RWPE1 (cell line): ENCODE data around the gene STAMBP.

Experiments used
- CTCF ChIA-PET: fragments of 350-600 bp; sonication (Branson Sonifier 250); formaldehyde crosslinking; extraction: SDS; loops from one replicate; lab custom pipeline; 2021; lab: Yijun Ruan, JAX
- POLR2A ChIA-PET: fragments of 400-600 bp; formaldehyde crosslinking; extraction: SDS; loops from one replicate; lab custom pipeline; 2020; ENCODE audit warnings: antibody characterized with exemption; ENCODE audit not compliant: low non-redundant PET; lab: Yijun Ruan, JAX
- DNase-seq: peaks from one replicate; pipeline ENCODE4 v3.0.0; 2012; ENCODE audit warnings: low spot score
- H3K27ac ChIP-seq: fragments of 450-650 bp; 2 replicates; pipeline ENCODE4 v1.5.1; 2017
- CTCF ChIP-seq: fragments of 450-650 bp; conservative IDR thresholded peaks from 2 replicates; pipeline ENCODE4 v1.5.1; 2017; ENCODE audit warnings: low read depth, mild to moderate bottlenecking

STAMBP gene

GRCh38 chr2:73908689-73909652 is 80.2 kb downstream of the STAMBP start:
- CTCF ChIA-PET, result no interaction called here
- POLR2A ChIA-PET, result no interaction called here

DNA sequence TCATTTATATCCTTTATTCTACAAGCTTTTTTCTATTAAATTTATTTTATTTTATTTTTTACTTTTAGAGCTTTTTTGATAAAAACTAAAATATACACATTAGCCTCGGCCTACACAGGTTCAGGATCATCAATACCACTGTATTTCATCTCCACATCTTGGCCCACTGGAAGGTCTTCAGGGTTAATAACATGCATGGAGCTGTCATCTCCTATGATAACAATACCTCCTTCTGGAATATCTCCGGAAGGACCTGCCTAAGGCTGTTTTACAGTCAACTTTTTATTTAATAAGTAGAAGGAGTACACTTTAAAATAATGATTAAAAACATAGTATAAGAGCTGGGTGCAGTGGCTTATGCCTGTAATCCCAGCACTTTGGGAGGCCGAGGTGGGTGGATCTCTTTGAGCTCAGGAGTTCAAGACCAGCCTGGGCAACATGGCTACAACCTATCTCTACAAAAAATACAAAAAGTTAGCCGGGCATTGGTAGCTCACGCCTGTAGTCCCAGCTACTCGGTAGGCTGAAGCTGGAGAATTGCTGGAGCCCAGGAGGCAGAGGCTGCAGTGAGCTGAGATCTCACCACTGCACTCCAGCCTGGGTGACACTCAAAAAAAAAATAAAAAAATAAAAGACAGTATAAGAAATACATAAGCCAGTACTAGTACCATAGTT is 82.2 kb downstream of the STAMBP start:
- CTCF ChIA-PET, result interaction anchor here (0.5 kb wide), 1 partner anchor 107 kb away, joined by 5 read pairs; no protein-coding TSS in a partner anchor
- no peak for TF ChIP-seq CTCF

More at GRCh38 chr2:73908689-73909652, 80.2 kb downstream of the STAMBP start:
- no peak for TF ChIP-seq CTCF
- DNase-seq, result no peak
- no peak overlapping the region for H3K27ac ChIP-seq

GRCh38 chr2:73911548-73912208 is 82.9 kb downstream of the STAMBP start:
- CTCF ChIA-PET, result interaction anchor here (0.5 kb wide), 1 partner anchor 106 kb away, joined by 5 read pairs; no protein-coding TSS in a partner anchor
- TF ChIP-seq CTCF, result no peak
- no peak for DNase-seq
- POLR2A ChIA-PET, result no interaction called here
- no peak overlapping the region for H3K27ac ChIP-seq

More for the DNA sequence above, 82.2 kb downstream of the STAMBP start:
- H3K27ac ChIP-seq, result no peak overlapping the region
- no peak for DNase-seq
- POLR2A ChIA-PET, result no interaction called here

DNA sequence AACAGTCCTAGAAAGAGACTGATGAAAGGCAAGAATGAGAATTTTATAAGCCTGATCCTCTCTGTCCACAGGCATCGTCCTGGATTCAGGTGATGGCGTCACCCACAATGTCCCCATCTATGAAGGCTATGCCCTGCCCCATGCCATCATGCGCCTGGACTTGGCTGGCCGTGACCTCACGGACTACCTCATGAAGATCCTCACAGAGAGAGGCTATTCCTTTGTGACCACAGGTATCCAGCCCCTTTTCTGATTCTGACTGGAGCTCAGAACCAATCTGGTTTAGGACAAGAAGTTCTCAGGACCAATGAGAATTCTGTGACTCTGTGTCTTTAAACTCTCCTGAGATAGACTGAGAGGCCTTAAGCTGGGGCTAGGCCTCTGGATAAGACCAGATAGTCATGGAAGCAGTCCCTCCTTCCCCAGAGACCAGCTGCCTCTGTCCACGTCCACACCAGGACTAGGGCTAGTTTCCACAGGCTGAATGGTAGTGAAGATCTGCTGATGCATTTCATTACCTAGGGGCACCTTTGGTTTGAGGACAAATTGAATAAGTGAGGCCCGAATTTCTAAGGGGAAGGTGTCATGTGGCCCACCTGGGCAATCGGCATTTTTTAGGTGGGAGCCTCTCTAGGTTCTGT is 84.8 kb downstream of the STAMBP start:
- ChIA-PET CTCF (interaction anchor here (0.6 kb wide), 1 partner anchor 19 kb away, joined by 10 read pairs; no protein-coding TSS in a partner anchor), POLR2A (no interaction called here)
- no peak for TF ChIP-seq CTCF
- no peak for DNase-seq
- H3K27ac ChIP-seq, result no peak overlapping the region

GRCh38 chr2:73914667-73915066 is 85.9 kb downstream of the STAMBP start:
- DNase-seq, result no peak
- TF ChIP-seq CTCF, result no peak
- CTCF ChIA-PET, result no interaction called here
- POLR2A ChIA-PET, result interaction anchor here (0.6 to 0.7 kb wide), 2 partner anchors 53 to 73 kb away, joined by 4 to 7 read pairs; no protein-coding TSS in a partner anchor
- H3K27ac ChIP-seq, result no peak overlapping the region
